ENCODE data around the gene CHST3.

Gene CHST3

DNA sequence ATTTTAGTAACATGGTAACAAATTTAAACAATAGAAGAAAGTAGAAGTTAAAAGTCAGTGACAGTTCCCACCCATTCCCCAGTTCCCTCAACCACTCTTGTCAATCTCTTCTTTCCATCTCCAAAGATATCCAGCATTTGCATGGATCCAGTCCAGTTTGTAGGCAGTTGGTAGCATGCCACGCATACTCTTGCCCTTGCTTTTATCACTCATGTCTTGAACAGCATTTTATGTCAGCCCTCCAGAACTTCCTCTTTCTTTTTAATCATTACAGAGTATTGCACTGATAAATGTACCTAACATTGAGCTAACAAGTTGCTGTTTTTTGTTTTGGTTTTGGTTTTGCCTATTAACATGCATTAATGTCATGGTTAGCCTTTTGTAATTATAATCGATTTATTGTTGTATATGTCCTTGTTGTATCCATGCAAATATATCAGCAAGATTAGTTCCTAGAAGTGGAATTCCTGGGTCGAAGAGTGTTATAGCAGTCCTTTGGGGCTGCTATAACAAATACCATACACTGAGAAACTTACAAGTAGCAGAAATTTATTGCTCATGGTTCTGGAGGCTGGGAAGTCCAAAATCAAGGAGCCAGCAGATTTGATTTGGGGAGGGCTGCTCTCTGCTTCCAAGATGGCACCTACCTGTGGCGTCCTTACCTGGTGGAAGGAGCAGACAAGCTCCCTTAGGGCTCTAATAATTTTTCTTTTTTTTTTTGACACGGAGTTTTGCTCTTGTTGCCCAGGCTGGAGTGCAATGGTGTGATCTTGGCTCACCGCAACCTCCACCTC lies 25.7 kb downstream of the CHST3 start:
- H3K9me3 ChIP-seq: no peaks in the 10 kb centered on the region
- no peaks in the 10 kb centered on the region for H3K27me3 ChIP-seq
- intact Hi-C loops (cut with DNase I; ENCODE audit: low total_unique reads): loop anchor here (10.0 kb wide), 1 partner anchor 255 kb away; no protein-coding TSS in a partner anchor
- H3K4me3 ChIP-seq: no peak overlapping the region
- no peaks in the 10 kb centered on the region for H3K36me3 ChIP-seq
- H3K27ac ChIP-seq: no peak overlapping the region
- TF ChIP-seq CTCF (IDR thresholded peaks at IDR 0.05): no peak
- peaks cover 0 to 63% (median 30%) of the 10 kb centered on the region in 4 donors for H3K4me1 ChIP-seq
- DNase-seq: no peak

- intact Hi-C loops (cut with DNase I; ENCODE audit: low total_unique reads): no loop called here
- Histone ChIP-seq H3K4me1 (peaks cover 0 to 63% (median 30%) of the 10 kb centered on the region in 4 donors), H3K27ac (no peak overlapping the region), H3K9me3 (no peaks in the 10 kb centered on the region), H3K4me3 (no peak overlapping the region), H3K27me3 (no peaks in the 10 kb centered on the region), H3K36me3 (no peaks in the 10 kb centered on the region)
- DNase-seq: no peak
- TF ChIP-seq CTCF (IDR thresholded peaks at IDR 0.05): no peak
Measured at GRCh38 chr10:71990706-71991269, 26.6 kb downstream of the CHST3 start.

- TF ChIP-seq CTCF (IDR thresholded peaks at IDR 0.05): no peak
- no peak overlapping the region for H3K4me3 ChIP-seq
- H3K27me3 ChIP-seq: no peaks in the 10 kb centered on the region
- no peak for DNase-seq
- no peaks in the 10 kb centered on the region for H3K9me3 ChIP-seq
- peak overlapping the region in 1 of 2 donors; percentile 30 for H3K27ac ChIP-seq
- H3K36me3 ChIP-seq: no peaks in the 10 kb centered on the region
- intact Hi-C loops (cut with DNase I; ENCODE audit: low total_unique reads): no loop called here
- peaks cover 6 to 75% (median 57%) of the 10 kb centered on the region in 4 donors for H3K4me1 ChIP-seq
Measured at GRCh38 chr10:71995449-71995848, 31.3 kb downstream of the CHST3 start.

GRCh38 chr10:71995887-71996575 lies 31.8 kb downstream of the CHST3 start:
- no peak for TF ChIP-seq CTCF (IDR thresholded peaks at IDR 0.05)
- Histone ChIP-seq H3K4me1 (peaks cover 6 to 77% (median 61%) of the 10 kb centered on the region in 4 donors), H3K36me3 (no peaks in the 10 kb centered on the region), H3K27ac (peak overlapping the region; percentile 8 to 30), H3K4me3 (no peak overlapping the region), H3K9me3 (no peaks in the 10 kb centered on the region), H3K27me3 (no peaks in the 10 kb centered on the region)
- DNase-seq: no peak
- intact Hi-C loops (cut with DNase I; ENCODE audit: low total_unique reads): no loop called here

DNA sequence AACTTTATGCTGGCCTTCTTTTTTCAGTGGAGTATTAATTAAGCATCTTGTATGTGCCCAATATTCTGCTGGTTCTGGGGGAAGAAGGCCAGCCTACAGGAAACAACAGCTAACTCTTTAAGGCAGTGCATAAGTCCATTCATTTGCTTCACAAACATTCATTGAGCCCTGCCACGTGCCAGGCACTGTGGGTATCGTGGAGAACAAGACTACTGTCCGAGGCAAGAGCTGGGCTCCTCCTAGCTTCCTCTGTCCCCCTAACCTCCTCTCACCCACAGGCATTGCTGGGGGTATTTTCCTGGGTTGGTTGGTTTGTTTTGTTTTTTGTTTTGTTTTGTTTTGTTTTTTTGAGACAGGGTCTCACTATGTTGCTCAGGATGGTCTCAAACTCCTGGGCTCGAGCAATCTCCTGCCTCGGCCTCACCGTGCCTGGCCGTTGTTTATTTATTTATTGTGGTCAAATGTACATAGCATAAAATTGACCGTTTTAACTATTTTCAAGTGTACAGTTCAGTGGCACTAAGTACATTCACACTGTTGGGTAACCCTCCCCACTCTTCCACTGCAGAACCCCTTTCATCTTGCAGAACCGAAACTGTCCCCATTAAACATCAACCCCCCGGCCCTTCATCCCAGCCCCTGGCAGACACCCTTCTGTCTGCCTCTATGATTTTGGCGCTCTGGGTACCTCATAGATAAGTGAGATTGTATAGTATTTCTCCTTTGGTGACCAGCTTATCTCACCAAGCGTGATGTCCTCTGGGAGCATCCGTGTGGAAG lies 32.6 kb downstream of the CHST3 start:
- no peaks in the 10 kb centered on the region for H3K9me3 ChIP-seq
- no peaks in the 10 kb centered on the region for H3K27me3 ChIP-seq
- H3K4me3 ChIP-seq: no peak overlapping the region
- no peak for TF ChIP-seq CTCF (IDR thresholded peaks at IDR 0.05)
- DNase-seq: no peak
- H3K36me3 ChIP-seq: no peaks in the 10 kb centered on the region
- intact Hi-C loops (cut with DNase I; ENCODE audit: low total_unique reads): no loop called here
- H3K27ac ChIP-seq: peak overlapping the region in 1 of 2 donors; percentile 8
- H3K4me1 ChIP-seq: peaks cover 6 to 77% (median 64%) of the 10 kb centered on the region in 4 donors

Measured in tibial artery (tissue), 4 donors.